Stomach (tissue), 4 donors: ENCODE measurements around the gene CDC34.

Experiments
- CTCF ChIP-seq, 7 experiments: fragments of 450-650 bp in 4 of 7; fragments of 200-600 bp in 3 of 7; sonication (generic) in 3 of 7; IDR thresholded peaks; one replicate each; pipeline ENCODE4 v1.5.1; 2016 to 2019; ENCODE audit warnings: antibody characterized with exemption in 7 of 7, control low read depth in 2 of 7, mild to moderate bottlenecking in 1 of 7
- EP300 ChIP-seq: sonication (generic); formaldehyde crosslinking; IDR thresholded peaks from one replicate; pipeline ENCODE4 v1.6.1; 2017; ENCODE audit warnings: antibody characterized with exemption

GRCh38 chr19:540867-541637 is 9.5 kb downstream of the CDC34 start:
- no peak for TF ChIP-seq CTCF (IDR thresholded peaks at IDR 0.05)
- no peak for TF ChIP-seq EP300
